ENCODE data around the gene GMPS.

GRCh38 chr3:155871746-155872158 lies 1.3 kb downstream of the GMPS start:
- TF ChIP-seq EZH2 (IDR thresholded peaks at IDR 0.05; ENCODE audit: borderline replicate concordance, low read depth, low read length, poor library complexity, severe bottlenecking) (no peak), CTCF (conservative IDR thresholded peaks at IDR 0.05; ENCODE audit: low read depth, low read length) (no peak)
